ENCODE measurements around the gene SPRR5. TPM values are rescaled to one million over a fixed set of nuclear protein-coding genes. Genes with fewer than 3 reads are reported as not detected.

The SPRR5 gene
- total RNA-seq, 2 donors from 2014 or later, result not detected

DNA sequence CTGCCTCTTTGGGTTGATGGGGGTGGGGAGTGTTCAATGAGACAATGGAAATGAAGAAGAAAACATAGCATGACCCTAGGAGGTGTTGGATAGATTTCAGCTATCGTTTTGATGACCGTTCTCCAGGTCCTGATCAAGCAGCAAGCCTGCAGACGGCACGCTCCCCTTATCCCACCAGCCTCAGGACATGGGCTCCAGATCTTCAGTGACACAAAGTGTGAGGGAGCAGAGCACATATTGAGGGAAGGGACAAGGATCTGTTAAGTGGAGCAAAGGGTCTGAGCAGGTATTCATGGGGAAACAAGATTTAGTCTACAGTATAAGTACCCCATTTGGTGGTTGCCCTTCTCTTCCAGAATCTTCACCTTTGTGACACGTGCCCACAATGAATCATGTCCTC lies 4.7 kb downstream of the SPRR5 start:
- TF ChIP-seq, protein P1, sequence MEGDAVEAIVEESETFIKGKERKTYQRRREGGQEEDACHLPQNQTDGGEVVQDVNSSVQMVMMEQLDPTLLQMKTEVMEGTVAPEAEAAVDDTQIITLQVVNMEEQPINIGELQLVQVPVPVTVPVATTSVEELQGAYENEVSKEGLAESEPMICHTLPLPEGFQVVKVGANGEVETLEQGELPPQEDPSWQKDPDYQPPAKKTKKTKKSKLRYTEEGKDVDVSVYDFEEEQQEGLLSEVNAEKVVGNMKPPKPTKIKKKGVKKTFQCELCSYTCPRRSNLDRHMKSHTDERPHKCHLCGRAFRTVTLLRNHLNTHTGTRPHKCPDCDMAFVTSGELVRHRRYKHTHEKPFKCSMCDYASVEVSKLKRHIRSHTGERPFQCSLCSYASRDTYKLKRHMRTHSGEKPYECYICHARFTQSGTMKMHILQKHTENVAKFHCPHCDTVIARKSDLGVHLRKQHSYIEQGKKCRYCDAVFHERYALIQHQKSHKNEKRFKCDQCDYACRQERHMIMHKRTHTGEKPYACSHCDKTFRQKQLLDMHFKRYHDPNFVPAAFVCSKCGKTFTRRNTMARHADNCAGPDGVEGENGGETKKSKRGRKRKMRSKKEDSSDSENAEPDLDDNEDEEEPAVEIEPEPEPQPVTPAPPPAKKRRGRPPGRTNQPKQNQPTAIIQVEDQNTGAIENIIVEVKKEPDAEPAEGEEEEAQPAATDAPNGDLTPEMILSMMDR (IDR thresholded peaks at IDR 0.05), result no peak
- H3K4me1 ChIP-seq, result no peaks in the 10 kb centered on the region
- no peaks in the 10 kb centered on the region for H3K27me3 ChIP-seq
- no peak for DNase-seq (ENCODE audit: low spot score)
- H3K9me3 ChIP-seq, result no peaks in the 10 kb centered on the region
- H3K36me3 ChIP-seq, result no peaks in the 10 kb centered on the region
- H3K4me3 ChIP-seq, result no peak overlapping the region
- no peak overlapping the region for H3K27ac ChIP-seq

DNA sequence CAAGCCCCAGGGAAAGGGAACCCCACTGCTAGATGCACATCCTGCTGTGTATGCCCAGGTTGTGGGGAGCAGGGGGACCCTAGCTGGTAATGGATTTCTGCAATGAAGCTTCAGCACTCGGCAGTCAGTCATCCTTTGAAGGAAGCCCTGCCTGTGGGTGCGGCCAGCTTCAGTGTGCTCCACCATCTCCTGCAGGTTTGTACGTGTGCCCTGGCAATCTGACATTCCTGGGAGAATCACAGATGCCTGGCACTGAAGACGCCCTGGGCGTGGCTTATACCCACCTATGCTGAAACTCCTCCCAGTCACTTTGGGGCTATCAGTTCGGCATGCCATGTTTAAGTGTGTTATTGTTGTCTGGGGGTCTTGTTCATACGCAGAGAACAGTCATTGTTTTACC lies 6.8 kb downstream of the SPRR5 start:
- Histone ChIP-seq H3K4me3 (no peak overlapping the region), H3K27me3 (no peaks in the 10 kb centered on the region), H3K27ac (no peak overlapping the region), H3K9me3 (no peaks in the 10 kb centered on the region), H3K36me3 (no peaks in the 10 kb centered on the region), H3K4me1 (no peaks in the 10 kb centered on the region)
- DNase-seq (ENCODE audit: low spot score), result no peak
- TF ChIP-seq, protein P1 (IDR thresholded peaks at IDR 0.05), result no peak

DNA sequence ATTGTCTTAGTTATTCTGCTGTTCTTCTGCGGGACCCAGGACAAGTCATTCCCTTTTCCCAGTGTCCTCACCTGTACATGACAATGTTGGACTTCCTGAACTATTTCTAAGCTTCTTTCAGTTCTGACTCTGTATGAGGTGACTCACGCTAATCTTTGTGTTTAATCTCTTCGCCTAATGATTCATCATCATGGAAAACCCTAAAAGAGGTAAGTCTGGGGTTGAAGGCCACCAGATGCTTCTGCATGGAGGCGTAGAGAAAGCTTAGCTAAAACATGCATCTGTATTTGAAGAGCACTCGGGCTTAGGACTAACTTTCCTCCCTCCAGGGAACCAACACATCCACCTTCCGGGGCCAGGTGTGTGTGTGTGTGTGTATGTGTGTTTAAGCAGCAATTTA lies 7.4 kb downstream of the SPRR5 start:
- no peaks in the 10 kb centered on the region for H3K9me3 ChIP-seq
- no peaks in the 10 kb centered on the region for H3K4me1 ChIP-seq
- no peak for DNase-seq (ENCODE audit: low spot score)
- no peaks in the 10 kb centered on the region for H3K27me3 ChIP-seq
- H3K36me3 ChIP-seq, result no peaks in the 10 kb centered on the region
- no peak overlapping the region for H3K27ac ChIP-seq
- no peak overlapping the region for H3K4me3 ChIP-seq
- TF ChIP-seq, protein P1 (IDR thresholded peaks at IDR 0.05), result no peak

DNA sequence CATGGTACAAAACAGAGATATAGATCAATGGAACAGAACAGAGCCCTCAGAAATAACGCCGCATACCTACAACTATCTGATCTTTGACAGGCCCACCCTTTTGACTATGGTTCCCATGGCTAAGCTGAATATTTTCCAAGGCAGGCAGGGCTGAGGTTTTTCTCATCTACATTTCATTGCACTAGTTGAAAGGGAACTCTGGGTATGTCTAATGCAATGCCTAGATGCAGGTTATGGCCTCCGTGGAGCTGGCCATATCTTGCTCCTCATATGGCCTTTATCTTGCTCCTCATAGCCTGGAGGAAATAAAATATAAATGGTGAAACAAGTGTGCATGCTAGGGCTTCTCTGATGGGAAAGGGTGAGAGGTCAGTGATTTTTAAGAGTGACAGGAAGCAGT lies 10.6 kb downstream of the SPRR5 start:
- TF ChIP-seq, protein P1 (IDR thresholded peaks at IDR 0.05), result no peak
- Histone ChIP-seq H3K4me1 (no peaks in the 10 kb centered on the region), H3K4me3 (no peak overlapping the region), H3K27ac (no peak overlapping the region), H3K9me3 (no peaks in the 10 kb centered on the region), H3K27me3 (no peaks in the 10 kb centered on the region), H3K36me3 (no peaks in the 10 kb centered on the region)
- DNase-seq (ENCODE audit: low spot score), result no peak

DNA sequence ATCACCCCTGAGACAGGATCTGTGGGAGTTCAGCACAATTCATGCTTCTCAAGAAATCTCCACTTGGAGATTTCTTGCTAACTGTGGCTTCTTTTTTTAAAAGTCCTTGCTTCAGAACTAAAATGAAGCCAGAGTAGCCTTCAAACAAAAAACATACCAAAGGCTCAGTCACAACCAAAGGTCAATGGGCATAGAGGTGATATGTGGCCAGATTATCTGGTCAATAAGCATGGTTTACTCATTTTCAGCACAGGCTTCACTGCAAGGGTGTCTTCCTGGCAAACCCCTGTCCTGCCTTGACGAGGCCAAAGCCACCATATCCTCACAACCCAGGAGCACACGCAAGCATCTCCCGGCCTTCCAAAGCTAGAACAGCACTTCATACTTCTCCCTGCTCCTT lies 12.3 kb downstream of the SPRR5 start:
- TF ChIP-seq, protein P1 (IDR thresholded peaks at IDR 0.05), result no peak
- H3K4me1 ChIP-seq, result no peaks in the 10 kb centered on the region
- no peak overlapping the region for H3K27ac ChIP-seq
- H3K27me3 ChIP-seq, result no peaks in the 10 kb centered on the region
- no peak overlapping the region for H3K4me3 ChIP-seq
- H3K9me3 ChIP-seq, result no peaks in the 10 kb centered on the region
- no peak for DNase-seq (ENCODE audit: low spot score)
- H3K36me3 ChIP-seq, result no peaks in the 10 kb centered on the region

DNA sequence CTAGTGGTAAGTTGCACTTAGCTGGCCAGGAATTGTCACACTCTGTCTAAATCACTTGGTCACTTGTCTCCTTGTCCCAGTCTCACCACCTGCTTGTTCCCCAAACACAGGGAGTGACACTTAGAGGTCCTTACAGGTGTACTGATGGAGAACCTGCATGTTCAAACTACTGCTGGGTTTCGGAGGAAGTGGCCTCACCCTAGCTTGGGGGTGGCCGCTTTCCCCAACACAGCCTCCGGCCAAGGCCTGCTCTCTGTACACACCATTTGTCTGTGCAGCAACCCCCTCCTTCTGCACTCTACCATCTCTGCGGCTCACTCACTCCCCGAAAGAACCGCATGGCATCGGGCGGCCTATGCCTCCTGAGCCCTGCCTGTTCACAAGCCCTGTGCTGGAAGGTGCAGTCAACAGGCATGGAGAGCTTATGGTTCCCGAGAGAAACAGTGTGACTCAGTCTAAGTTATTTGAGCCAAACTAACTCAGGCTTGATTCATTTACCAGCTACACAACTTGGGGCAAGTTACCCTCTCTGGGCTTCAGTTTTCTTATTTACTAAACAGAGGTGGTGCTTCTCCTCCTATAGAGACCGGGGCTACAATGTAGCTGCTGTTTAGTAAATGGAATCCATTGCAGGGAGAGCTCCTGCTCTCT lies 12.9 kb downstream of the SPRR5 start:
- Histone ChIP-seq H3K27me3 (no peaks in the 10 kb centered on the region), H3K4me3 (no peak overlapping the region), H3K9me3 (no peaks in the 10 kb centered on the region), H3K36me3 (no peaks in the 10 kb centered on the region), H3K27ac (no peak overlapping the region), H3K4me1 (no peaks in the 10 kb centered on the region)
- no peak for DNase-seq (ENCODE audit: low spot score)
- TF ChIP-seq, protein P1 (IDR thresholded peaks at IDR 0.05), result no peak

Measured in right atrium auricular region (tissue), 2 donors.